H9 (cell line): ENCODE measurements around the gene CACNA2D3. TPM values are rescaled to one million over a fixed set of nuclear protein-coding genes. Genes with fewer than 3 reads are reported as not detected.

Source experiments
- DNase-seq: peaks from one replicate; pipeline ENCODE4 v3.0.0-alpha.2; 2017
- H2AFZ ChIP-seq: one replicate; pipeline ENCODE4 v1.6.1; 2013; ENCODE audit warnings: mild to moderate bottlenecking, low read length, control low read depth, moderate library complexity
- H2AK5ac ChIP-seq: 2 replicates; pipeline ENCODE4 v1.6.1; 2013; ENCODE audit warnings: low read length, control low read depth, mixed read lengths; ENCODE audit not compliant: insufficient read length
- H2BK120ac ChIP-seq: one replicate; pipeline ENCODE4 v1.6.1; 2013; ENCODE audit warnings: low read depth, mild to moderate bottlenecking, low read length, control low read depth, inconsistent platforms; ENCODE audit not compliant: poor library complexity, severe bottlenecking
- H2BK12ac ChIP-seq: 2 replicates; pipeline ENCODE4 v1.6.1; 2013; ENCODE audit warnings: low read length, control low read depth, mixed read lengths, low read depth; ENCODE audit not compliant: insufficient read length
- H2BK15ac ChIP-seq: 2 replicates; pipeline ENCODE4 v1.6.1; 2013; ENCODE audit warnings: low read depth, low read length, control low read depth
- H2BK20ac ChIP-seq: one replicate; pipeline ENCODE4 v1.6.1; 2013; ENCODE audit warnings: low read depth, mild to moderate bottlenecking, low read length, control low read depth, inconsistent platforms; ENCODE audit not compliant: poor library complexity, severe bottlenecking
- H2BK5ac ChIP-seq: 2 replicates; pipeline ENCODE4 v1.6.1; 2013; ENCODE audit warnings: low read length, control low read depth, mixed read lengths; ENCODE audit not compliant: insufficient read length
- H3K14ac ChIP-seq: 2 replicates; pipeline ENCODE4 v1.6.1; 2013; ENCODE audit warnings: low read length, control low read depth; ENCODE audit not compliant: insufficient read depth
- H3K18ac ChIP-seq: 2 replicates; pipeline ENCODE4 v1.6.1; 2013; ENCODE audit warnings: low read depth, mild to moderate bottlenecking, mixed read lengths, low read length, control low read depth; ENCODE audit not compliant: insufficient read length
- H3K23ac ChIP-seq: 2 replicates; pipeline ENCODE4 v1.6.1; 2013; ENCODE audit warnings: low read length, control low read depth, mixed read lengths, low read depth; ENCODE audit not compliant: insufficient read length
- H3K23me2 ChIP-seq: 2 replicates; pipeline ENCODE4 v1.6.1; 2013; ENCODE audit warnings: low read depth, mild to moderate bottlenecking, mixed read lengths, low read length, control low read depth; ENCODE audit not compliant: insufficient read length, poor library complexity, severe bottlenecking
- H3K27ac ChIP-seq: 2 replicates; pipeline ENCODE4 v1.5.1; 2013; ENCODE audit warnings: low read length, control low read depth, mixed read lengths, low read depth; ENCODE audit not compliant: insufficient read length
- H3K27me3 ChIP-seq: 2 replicates; pipeline ENCODE4 v1.6.1; 2013; ENCODE audit warnings: low read length, control low read depth, inconsistent platforms; ENCODE audit not compliant: insufficient read depth
- H3K4ac ChIP-seq: 2 replicates; pipeline ENCODE4 v1.6.1; 2013; ENCODE audit warnings: low read depth, mild to moderate bottlenecking, control low read depth, inconsistent platforms, low read length, moderate library complexity
- H3K4me1 ChIP-seq: 2 replicates; pipeline ENCODE4 v1.6.1; 2013; ENCODE audit warnings: low read length, control low read depth, inconsistent platforms; ENCODE audit not compliant: insufficient read depth
- H3K4me2 ChIP-seq: 2 replicates; pipeline ENCODE4 v1.6.1; 2013; ENCODE audit warnings: low read length, control low read depth, mixed read lengths; ENCODE audit not compliant: insufficient read length, insufficient read depth
- H3K56ac ChIP-seq: 2 replicates; pipeline ENCODE4 v1.6.1; 2013; ENCODE audit warnings: low read depth, mild to moderate bottlenecking, mixed read lengths, low read length, control low read depth; ENCODE audit not compliant: insufficient read length
- H3K79me1 ChIP-seq: 2 replicates; pipeline ENCODE4 v1.6.1; 2013; ENCODE audit warnings: low read depth, mild to moderate bottlenecking, moderate library complexity, low read length, control low read depth, inconsistent platforms; ENCODE audit not compliant: insufficient read depth, poor library complexity, severe bottlenecking
- H3K79me2 ChIP-seq: 2 replicates; pipeline ENCODE4 v1.6.1; 2013; ENCODE audit warnings: low read length, control low read depth, inconsistent platforms; ENCODE audit not compliant: insufficient read depth
- H3K9ac ChIP-seq: 2 replicates; pipeline ENCODE4 v1.6.1; 2013; ENCODE audit warnings: low read length, control low read depth, mixed read lengths; ENCODE audit not compliant: insufficient read length; ENCODE audit errors: extremely low read depth
- H3K9me3 ChIP-seq: one replicate; pipeline ENCODE4 v1.6.1; 2013; ENCODE audit warnings: low read depth, low read length, inconsistent platforms; ENCODE audit not compliant: control insufficient read depth
- H3T11ph ChIP-seq: one replicate; pipeline ENCODE4 v1.6.1; 2013; ENCODE audit warnings: mild to moderate bottlenecking, low read length, control low read depth, inconsistent platforms
- H4K20me1 ChIP-seq: one replicate; pipeline ENCODE4 v1.6.1; 2013; ENCODE audit not compliant: control insufficient read depth, insufficient read length, insufficient read depth
- H4K5ac ChIP-seq: 2 replicates; pipeline ENCODE4 v1.6.1; 2013; ENCODE audit warnings: low read depth, mild to moderate bottlenecking, mixed read lengths, low read length, control low read depth; ENCODE audit not compliant: insufficient read length
- H4K8ac ChIP-seq: replicated peaks from 2 replicates; pipeline ENCODE4 v1.6.1; 2013; ENCODE audit warnings: low read length, control low read depth, mixed read lengths, low read depth; ENCODE audit not compliant: insufficient read length
- H4K91ac ChIP-seq: 2 replicates; pipeline ENCODE4 v1.6.1; 2013; ENCODE audit warnings: low read depth, mild to moderate bottlenecking, moderate library complexity, mixed read lengths, low read length, control low read depth; ENCODE audit not compliant: insufficient read length
- H3K27ac Mint-ChIP-seq, 3 experiments: 2 replicates in 2 of 3; 3 replicates in 1 of 3; pipeline ENCODE4 v1.8.0; 2020 to 2021; ENCODE audit warnings: mixed read lengths in 3 of 3, mild to moderate bottlenecking in 1 of 3, moderate library complexity in 1 of 3
- H3K27me3 Mint-ChIP-seq: 2 replicates; pipeline ENCODE4 v1.8.0; 2021; ENCODE audit warnings: low read depth, mild to moderate bottlenecking, moderate library complexity, mixed read lengths
- H3K36me3 Mint-ChIP-seq, 3 experiments: 2 replicates in 2 of 3; 3 replicates in 1 of 3; pipeline ENCODE4 v1.8.0; 2020 to 2021; ENCODE audit warnings: low read depth in 3 of 3, mixed read lengths in 3 of 3; ENCODE audit not compliant: insufficient read depth in 1 of 3
- H3K4me1 Mint-ChIP-seq, 2 experiments: 2 replicates each; pipeline ENCODE4 v1.8.0; 2020; ENCODE audit warnings: mixed read lengths in 2 of 2
- H3K4me3 Mint-ChIP-seq, 2 experiments: 2 replicates in 1 of 2; 3 replicates in 1 of 2; pipeline ENCODE4 v1.8.0; 2020 to 2021; ENCODE audit warnings: mild to moderate bottlenecking in 2 of 2, mixed read lengths in 2 of 2, moderate library complexity in 1 of 2
- H3K9me3 Mint-ChIP-seq, 2 experiments: 2 replicates in 1 of 2; 3 replicates in 1 of 2; pipeline ENCODE4 v1.8.0; 2020; ENCODE audit warnings: mild to moderate bottlenecking in 2 of 2, mixed read lengths in 2 of 2, moderate library complexity in 1 of 2
- WGBS: extraction: QIAGEN DNeasy Blood & Tissue Kit; methylation state at CpG from one replicate; pipeline ENCODE4 v1.1.7; 2013; ENCODE audit warnings: missing lambda C conversion rate, low lambda C conversion rate, mixed read lengths; ENCODE audit not compliant: insufficient read length; ENCODE audit errors: extremely low coverage; 5-methylcytosine and 5-hydroxymethylcytosine counted together
- total RNA-seq: library from RNA; stranded (reverse); gene quantifications from 2 replicates; pipeline ENCODE4 v1.2.1, GENCODE V29; 2021
- TF ChIP-seq, protein P1 (sequence below): fragments of 200-600 bp; sonication (generic); conservative IDR thresholded peaks from 3 replicates; pipeline ENCODE4 v1.8.0; 2021; ENCODE audit warnings: antibody characterized with exemption, mild to moderate bottlenecking

The CACNA2D3 gene
- total RNA-seq, 1 experiment from 2014 or later: 3.2 TPM

DNA sequence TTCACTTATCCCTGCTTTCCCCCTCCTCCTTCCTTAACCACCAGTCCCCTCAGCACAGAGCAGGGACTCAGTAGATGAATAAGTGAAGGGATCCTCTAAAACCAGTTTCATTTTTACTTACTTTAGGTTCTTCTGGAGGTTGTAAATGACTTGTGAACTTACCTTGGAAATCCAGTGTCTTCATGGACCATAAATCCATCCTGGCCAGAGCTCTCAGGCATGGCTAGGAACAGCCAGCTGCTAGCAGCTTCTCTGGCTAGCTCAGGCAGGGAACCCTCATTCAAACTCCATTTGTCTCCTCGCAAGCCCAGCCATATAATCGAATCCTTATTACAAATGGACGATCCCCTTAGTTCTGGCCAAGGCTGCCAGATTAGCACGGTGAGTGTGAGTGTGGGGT, 727.0 kb downstream of the CACNA2D3 start:
- Histone ChIP-seq H2BK20ac (no peak overlapping the region), H2BK120ac (no peak overlapping the region), H3K27ac (no peak overlapping the region), H3K18ac (no peak overlapping the region), H4K8ac (no peak overlapping the region), H3K79me1 (no peaks in the 10 kb centered on the region), H3K14ac (no peak overlapping the region), H4K20me1 (no peaks in the 10 kb centered on the region), H3K4me2 (no peak overlapping the region), H4K91ac (no peak overlapping the region), H2BK5ac (no peak overlapping the region), H4K5ac (no peak overlapping the region), H2BK12ac (no peak overlapping the region), H3K4me1 (no peaks in the 10 kb centered on the region), H3K9me3 (no peaks in the 10 kb centered on the region), H3K9ac (no peak overlapping the region), H3K4ac (no peak overlapping the region), H3K23ac (no peak overlapping the region), H3K23me2 (no peaks in the 10 kb centered on the region), H3T11ph (no peak overlapping the region), H2BK15ac (no peak overlapping the region), H3K79me2 (no peaks in the 10 kb centered on the region), H2AK5ac (no peak overlapping the region), H2AFZ (no peak overlapping the region), H3K56ac (no peak overlapping the region), H3K27me3 (no peaks in the 10 kb centered on the region)
- H3K4me3 Mint-ChIP-seq: no peak overlapping the region
- no peaks in the 10 kb centered on the region for H3K36me3 Mint-ChIP-seq
- no peak overlapping the region for H3K27ac Mint-ChIP-seq
- no peaks in the 10 kb centered on the region for H3K9me3 Mint-ChIP-seq
- H3K4me1 Mint-ChIP-seq: peaks cover 10 to 12% of the 10 kb centered on the region in 2 experiments
- TF ChIP-seq, protein P1, sequence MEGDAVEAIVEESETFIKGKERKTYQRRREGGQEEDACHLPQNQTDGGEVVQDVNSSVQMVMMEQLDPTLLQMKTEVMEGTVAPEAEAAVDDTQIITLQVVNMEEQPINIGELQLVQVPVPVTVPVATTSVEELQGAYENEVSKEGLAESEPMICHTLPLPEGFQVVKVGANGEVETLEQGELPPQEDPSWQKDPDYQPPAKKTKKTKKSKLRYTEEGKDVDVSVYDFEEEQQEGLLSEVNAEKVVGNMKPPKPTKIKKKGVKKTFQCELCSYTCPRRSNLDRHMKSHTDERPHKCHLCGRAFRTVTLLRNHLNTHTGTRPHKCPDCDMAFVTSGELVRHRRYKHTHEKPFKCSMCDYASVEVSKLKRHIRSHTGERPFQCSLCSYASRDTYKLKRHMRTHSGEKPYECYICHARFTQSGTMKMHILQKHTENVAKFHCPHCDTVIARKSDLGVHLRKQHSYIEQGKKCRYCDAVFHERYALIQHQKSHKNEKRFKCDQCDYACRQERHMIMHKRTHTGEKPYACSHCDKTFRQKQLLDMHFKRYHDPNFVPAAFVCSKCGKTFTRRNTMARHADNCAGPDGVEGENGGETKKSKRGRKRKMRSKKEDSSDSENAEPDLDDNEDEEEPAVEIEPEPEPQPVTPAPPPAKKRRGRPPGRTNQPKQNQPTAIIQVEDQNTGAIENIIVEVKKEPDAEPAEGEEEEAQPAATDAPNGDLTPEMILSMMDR: no peak
- DNase-seq: no peak
- no peaks in the 10 kb centered on the region for H3K27me3 Mint-ChIP-seq
- no CpG with 5 or more reads among the region's 4 CpGs for WGBS
